H1 (cell line): Measurements from ENCODE around the gene KLHL14. TPM values are rescaled to one million over a fixed set of nuclear protein-coding genes. Genes with fewer than 3 reads are reported as not detected.

Experiments used
- RXRA ChIP-seq: IDR thresholded peaks from 2 replicates; pipeline ENCODE4 v1.6.1; 2011; ENCODE audit warnings: low read depth, mild to moderate bottlenecking, low read length, moderate library complexity; ENCODE audit not compliant: insufficient read depth
- polyA plus RNA-seq, 7 experiments: library from polyadenylated mRNA; depleted of rRNA in 3 of 7; stranded (reverse) in 5 of 7; unstranded in 2 of 7; fragments of >200 nt in 5 of 7; fragments of 200-250 nt in 2 of 7; gene quantifications; 1 replicate in 5 of 7; 2 replicates in 1 of 7; 4 replicates in 1 of 7; pipeline versions ENCODE4 v1.2.1 to v1.2.3, GENCODE V29; 2011 to 2013; ENCODE audit warnings: missing spikeins in 2 of 7, mixed read lengths in 2 of 7
- total RNA-seq: library from RNA; stranded (reverse); fragmentation: NEBNext Ultra II Directional; extraction: Animal tissue kit (Norgen Biotek cat#: 25700); gene quantifications from 2 replicates; pipeline ENCODE4 v1.2.1, GENCODE V29; 2021

Gene KLHL14
- total and polyA plus RNA-seq, 2 of the 8 experiments (the other 6 are each of a cell fraction or from before 2014, with no cell fraction given): 1.1 to 1.2 TPM

DNA sequence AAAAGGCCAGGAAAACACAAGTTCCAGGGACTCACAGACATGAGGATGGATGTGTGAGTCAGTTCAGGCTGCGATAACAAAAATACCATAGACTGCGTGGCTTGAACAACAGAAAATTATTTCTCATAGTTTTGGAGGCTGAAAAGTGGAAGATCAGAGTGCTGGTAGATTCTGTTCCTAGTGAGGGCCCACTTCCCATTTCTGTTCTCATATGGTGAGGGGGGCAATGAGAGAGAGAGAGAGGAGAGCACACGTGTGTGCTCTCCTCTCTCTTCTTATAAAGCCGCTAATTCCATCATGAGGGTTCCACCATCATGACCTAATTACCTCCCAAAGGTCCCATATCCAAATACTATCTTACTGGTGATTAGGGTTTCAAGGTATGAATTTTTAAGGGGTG is 23.0 kb downstream of the KLHL14 start (continued):
- no peak for TF ChIP-seq RXRA
